NT2/D1 (cell line): Measurements from ENCODE around the gene OBI1.

Experiments used
- YY1 ChIP-seq: IDR thresholded peaks from 2 replicates; pipeline ENCODE4 v1.6.1; 2011; ENCODE audit not compliant: insufficient read length, insufficient read depth
- ZNF274 ChIP-seq: IDR thresholded peaks from 2 replicates; pipeline ENCODE4 v1.6.1; 2011; ENCODE audit warnings: mild to moderate bottlenecking, low read depth, low read length

GRCh38 chr13:78680576-78681350 is 21.8 kb upstream of the OBI1 start:
- TF ChIP-seq ZNF274 (no peak), YY1 (no peak)
